HG03432 (cell line): Measurements from ENCODE around the gene OR8B8.
A peak's percentile ranks its signal among the peaks of the same experiment; 100 is the strongest.
"Not testable (repeated sequence)": the region's sequence is repeated elsewhere in the genome, so short reads cannot be mapped to it uniquely, and the experiment has no call there.

Experiments
- ATAC-seq: cut with Tn5 transposase; IDR thresholded peaks from one replicate; pipeline ENCODE4 v1.9.1; 2021; ENCODE audit warnings: mild to moderate bottlenecking, moderate library complexity; ENCODE audit not compliant: unreplicated experiment

OR8B8 gene

GRCh38 chr11:124442442-124442841 lies 3.1 kb downstream of the OR8B8 start:
- no peak for ATAC-seq

GRCh38 chr11:124441519-124441918 lies 4.0 kb downstream of the OR8B8 start:
- no peak for ATAC-seq

- ATAC-seq, result no peak
These were observed 4.4 kb downstream of the OR8B8 start for GRCh38 chr11:124441081-124441480.

GRCh38 chr11:124440608-124441007 lies 4.9 kb downstream of the OR8B8 start:
- ATAC-seq, result no peak

GRCh38 chr11:124434699-124435098 lies 10.8 kb downstream of the OR8B8 start:
- no peak for ATAC-seq

- ATAC-seq, result no peak
These were observed 15.9 kb downstream of the OR8B8 start for GRCh38 chr11:124429599-124429998.

GRCh38 chr11:124424384-124424921 lies 21.0 kb downstream of the OR8B8 start, which contains the start of gene OR8B4:
OR8B4 (minus strand) TSS chr11:124424871; CDS start chr11:124424871, 0 bp downstream.
- ATAC-seq, result no peak

- ATAC-seq, result no peak
These were observed 24.5 kb downstream of the OR8B8 start for GRCh38 chr11:124421043-124421442.

- ATAC-seq, result peak; percentile 53
These were observed 30.1 kb downstream of the OR8B8 start for GRCh38 chr11:124415356-124415923.

- no peak for ATAC-seq
These were observed 35.6 kb downstream of the OR8B8 start for GRCh38 chr11:124409906-124410305.

GRCh38 chr11:124405581-124405980 lies 39.9 kb downstream of the OR8B8 start:
- ATAC-seq, result no peak

GRCh38 chr11:124403186-124403585 lies 42.3 kb downstream of the OR8B8 start:
- ATAC-seq, result not testable (repeated sequence)

- ATAC-seq, result peak; percentile 87
These were observed 43.1 kb downstream of the OR8B8 start for GRCh38 chr11:124402326-124402922.

- no peak for ATAC-seq
These were observed 46.6 kb downstream of the OR8B8 start, which contains the start of gene OR8B3 for GRCh38 chr11:124398924-124399323. OR8B3 (minus strand) TSS chr11:124399024; CDS start chr11:124397351, 1,673 bp downstream.

GRCh38 chr11:124396847-124397246 lies 48.6 kb downstream of the OR8B8 start:
- not testable (repeated sequence) for ATAC-seq

GRCh38 chr11:124394408-124394807 lies 51.1 kb downstream of the OR8B8 start:
- ATAC-seq, result no peak
